ENCODE results near the gene GFOD1.

GFOD1 gene

GRCh38 chr6:13427801-13428582, 59.4 kb downstream of the GFOD1 start:
- in situ Hi-C loops (cut with MboI; ENCODE audit: low sequenced_read_pairs), result no loop called here

- in situ Hi-C loops (cut with MboI; ENCODE audit: low sequenced_read_pairs), result no loop called here
These were observed 60.1 kb downstream of the GFOD1 start for GRCh38 chr6:13427316-13427715.

GRCh38 chr6:13425943-13426931, 61.2 kb downstream of the GFOD1 start:
- in situ Hi-C loops (cut with MboI; ENCODE audit: low sequenced_read_pairs), result no loop called here

GRCh38 chr6:13425270-13425873, 62.0 kb downstream of the GFOD1 start:
- in situ Hi-C loops (cut with MboI; ENCODE audit: low sequenced_read_pairs), result no loop called here

- in situ Hi-C loops (cut with MboI; ENCODE audit: low sequenced_read_pairs), result no loop called here
These were observed 64.1 kb downstream of the GFOD1 start for GRCh38 chr6:13423252-13423651.

- in situ Hi-C loops (cut with MboI; ENCODE audit: low sequenced_read_pairs), result no loop called here
These were observed 64.6 kb downstream of the GFOD1 start for GRCh38 chr6:13422681-13423221.

- in situ Hi-C loops (cut with MboI; ENCODE audit: low sequenced_read_pairs), result no loop called here
These were observed 65.9 kb downstream of the GFOD1 start for GRCh38 chr6:13421425-13422059.

- in situ Hi-C loops (cut with MboI; ENCODE audit: low sequenced_read_pairs), result no loop called here
These were observed 67.1 kb downstream of the GFOD1 start for GRCh38 chr6:13420269-13420668.

- in situ Hi-C loops (cut with MboI; ENCODE audit: low sequenced_read_pairs), result no loop called here
These were observed 67.8 kb downstream of the GFOD1 start for GRCh38 chr6:13419422-13420195.

GRCh38 chr6:13418844-13419243, 68.6 kb downstream of the GFOD1 start:
- in situ Hi-C loops (cut with MboI; ENCODE audit: low sequenced_read_pairs), result no loop called here

- in situ Hi-C loops (cut with MboI; ENCODE audit: low sequenced_read_pairs), result no loop called here
These were observed 69.4 kb downstream of the GFOD1 start for GRCh38 chr6:13417954-13418353.

GRCh38 chr6:13417431-13417830, 70.0 kb downstream of the GFOD1 start:
- in situ Hi-C loops (cut with MboI; ENCODE audit: low sequenced_read_pairs), result no loop called here

GRCh38 chr6:13415283-13415682, 72.1 kb downstream of the GFOD1 start:
- in situ Hi-C loops (cut with MboI; ENCODE audit: low sequenced_read_pairs), result no loop called here

GRCh38 chr6:13413900-13414555, 73.4 kb downstream of the GFOD1 start:
- in situ Hi-C loops (cut with MboI; ENCODE audit: low sequenced_read_pairs), result no loop called here

GRCh38 chr6:13413466-13413862, 73.9 kb downstream of the GFOD1 start:
- in situ Hi-C loops (cut with MboI; ENCODE audit: low sequenced_read_pairs), result no loop called here

- in situ Hi-C loops (cut with MboI; ENCODE audit: low sequenced_read_pairs), result no loop called here
These were observed 74.5 kb downstream of the GFOD1 start for GRCh38 chr6:13412639-13413465.

- in situ Hi-C loops (cut with MboI; ENCODE audit: low sequenced_read_pairs), result no loop called here
These were observed 75.2 kb downstream of the GFOD1 start for GRCh38 chr6:13412211-13412610.

GRCh38 chr6:13411484-13411883, 75.9 kb downstream of the GFOD1 start:
- in situ Hi-C loops (cut with MboI; ENCODE audit: low sequenced_read_pairs), result no loop called here

All from hTERT RPE-1 (cell line).